ENCODE measurements around the gene GLB1L.

The GLB1L gene

GRCh38 chr2:219252570-219252899 lies 7.3 kb upstream of the GLB1L start:
- no peak for DNase-seq

GRCh38 chr2:219252084-219252483 lies 6.8 kb upstream of the GLB1L start:
- DNase-seq, result no peak

- DNase-seq, result no peak
Measured at GRCh38 chr2:219251656-219252055, 6.4 kb upstream of the GLB1L start.

GRCh38 chr2:219250049-219250781 lies 5.0 kb upstream of the GLB1L start:
- no peak for DNase-seq

GRCh38 chr2:219249203-219249980 lies 4.1 kb upstream of the GLB1L start:
- no peak for DNase-seq

- no peak for DNase-seq
Measured at GRCh38 chr2:219248845-219249202, 3.6 kb upstream of the GLB1L start.

- no peak for DNase-seq
Measured at GRCh38 chr2:219247678-219248642, 2.7 kb upstream of the GLB1L start.

GRCh38 chr2:219246559-219246958 lies 1.3 kb upstream of the GLB1L start:
- no peak for DNase-seq

GRCh38 chr2:219245899-219246230 lies 621 bp upstream of the GLB1L start:
- no peak for DNase-seq

GRCh38 chr2:219244789-219245147 lies 476 bp downstream of the GLB1L start:
- no peak for DNase-seq

GRCh38 chr2:219243291-219243761 lies 1.9 kb downstream of the GLB1L start:
- DNase-seq, result no peak

- DNase-seq, result no peak
Measured at GRCh38 chr2:219234331-219234730, 10.9 kb downstream of the GLB1L start.

- no peak for DNase-seq
Measured at GRCh38 chr2:219230059-219230540, 15.1 kb downstream of the GLB1L start.

- DNase-seq, result peak; percentile 96 to 97
Measured at GRCh38 chr2:219229305-219230058, 15.8 kb downstream of the GLB1L start, which contains the start of the genes ANKZF1 and ATG9A. Gene ANKZF1, plus strand, starts transcription at chr2:219229806. Its CDS starts 452 bp downstream, at chr2:219230258. Gene ATG9A, minus strand, starts transcription at chr2:219229636. Its CDS starts 1,612 bp downstream, at chr2:219228024.

- no peak for DNase-seq
Measured at GRCh38 chr2:219228911-219229304, 16.3 kb downstream of the GLB1L start.

GRCh38 chr2:219228041-219228910 lies 17.0 kb downstream of the GLB1L start:
- no peak for DNase-seq

- DNase-seq, result no peak
Measured at GRCh38 chr2:219225350-219225749, 19.9 kb downstream of the GLB1L start.

GRCh38 chr2:219223831-219224610 lies 21.2 kb downstream of the GLB1L start:
- no peak for DNase-seq

GRCh38 chr2:219221957-219222518 lies 23.2 kb downstream of the GLB1L start:
- DNase-seq, result no peak

Measured in NCI-H1930 (cell line).